Stimulated activated CD8-positive, alpha-beta memory T cell treated with anti-CD3 and anti-CD28 coated beads, Interleukin-12 subunit alpha, Interleukin-12 subunit beta, amount 100 ng/mL, for 4 hours (primary cell): ENCODE results near the gene NRXN3.

ENCODE experiments used
- DNase-seq: peaks from one replicate; pipeline ENCODE4 v3.0.0-alpha.2; 2020; ENCODE audit warnings: low read depth

The NRXN3 gene

GRCh38 chr14:79480212-79480611 is 1310.0 kb downstream of the NRXN3 start:
- DNase-seq: no peak

DNA sequence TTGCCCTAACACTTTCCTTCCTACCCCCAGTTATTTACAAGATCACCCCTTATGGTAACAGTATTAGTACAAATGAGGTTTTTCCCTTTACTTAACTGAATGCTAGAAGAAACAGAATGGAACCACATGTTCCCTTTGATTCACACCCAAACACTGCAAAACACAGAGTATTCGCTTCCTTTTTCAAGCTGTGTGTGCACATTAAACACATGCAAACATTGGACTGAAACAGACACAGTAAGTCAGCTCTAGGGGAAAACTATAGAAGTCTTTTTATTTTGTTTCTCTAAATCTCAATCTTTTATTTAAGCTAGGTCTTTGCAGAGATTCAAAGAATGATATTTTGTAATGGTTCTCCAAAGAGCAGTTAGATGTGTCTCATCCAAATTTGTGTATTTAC is 1312.7 kb downstream of the NRXN3 start:
- no peak for DNase-seq

GRCh38 chr14:79483477-79484388 is 1313.6 kb downstream of the NRXN3 start:
- no peak for DNase-seq

DNA sequence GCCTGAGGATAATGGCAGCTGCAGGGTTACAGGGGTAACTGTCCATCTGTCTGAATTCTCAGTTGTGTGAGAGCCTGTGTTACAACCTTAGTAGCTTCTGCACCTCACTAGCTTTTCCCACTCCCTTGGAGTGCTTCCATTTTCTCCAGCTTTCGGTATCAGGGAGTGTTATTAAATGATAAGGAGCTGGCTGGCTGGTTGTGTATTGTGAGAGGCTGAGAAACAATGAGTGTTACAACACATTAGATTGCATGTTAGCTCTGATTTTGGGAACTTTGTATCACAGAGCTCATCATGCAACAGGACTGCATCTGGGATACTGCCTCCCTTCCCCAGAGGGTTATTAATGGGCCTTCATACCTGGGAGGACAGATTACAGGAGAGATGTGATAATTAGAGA is 1317.5 kb downstream of the NRXN3 start:
- DNase-seq: no peak

- DNase-seq: no peak
These were observed 1321.0 kb downstream of the NRXN3 start for GRCh38 chr14:79491161-79491560.

- DNase-seq: no peak
These were observed 1323.0 kb downstream of the NRXN3 start for GRCh38 chr14:79493081-79493645.

- DNase-seq: no peak
These were observed 1326.5 kb downstream of the NRXN3 start for GRCh38 chr14:79496701-79497100.

GRCh38 chr14:79500489-79500888 is 1330.3 kb downstream of the NRXN3 start:
- no peak for DNase-seq

DNA sequence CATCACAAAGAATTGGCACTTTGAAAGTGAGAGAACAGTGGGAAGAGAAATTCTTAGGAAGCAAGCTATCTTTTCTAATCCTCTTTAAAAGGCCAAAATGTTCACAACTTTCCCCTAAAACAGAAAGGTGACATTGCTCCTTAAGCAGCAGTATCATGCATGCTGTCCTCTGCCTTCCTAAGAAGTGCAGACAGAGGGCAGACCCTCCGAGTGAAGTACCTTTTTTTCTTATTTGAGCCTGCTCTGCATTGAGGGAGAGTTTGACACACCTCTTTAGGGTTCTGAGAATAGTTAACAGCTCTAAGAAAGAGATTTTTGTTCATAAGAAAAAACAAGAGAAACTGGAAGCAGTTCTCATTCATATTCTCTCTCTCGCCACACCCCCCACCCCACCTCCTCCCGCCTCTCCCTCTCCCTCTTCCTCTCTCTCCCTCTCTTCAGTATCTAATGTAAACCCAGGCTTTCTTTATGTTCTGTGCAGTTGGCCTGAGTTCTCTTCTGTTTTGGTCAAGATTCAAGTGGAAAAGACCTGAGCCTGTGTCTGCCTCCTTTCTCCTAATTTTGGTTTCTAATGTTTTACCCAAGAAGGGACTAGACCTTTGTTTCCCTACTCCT is 1332.1 kb downstream of the NRXN3 start:
- DNase-seq: no peak

DNA sequence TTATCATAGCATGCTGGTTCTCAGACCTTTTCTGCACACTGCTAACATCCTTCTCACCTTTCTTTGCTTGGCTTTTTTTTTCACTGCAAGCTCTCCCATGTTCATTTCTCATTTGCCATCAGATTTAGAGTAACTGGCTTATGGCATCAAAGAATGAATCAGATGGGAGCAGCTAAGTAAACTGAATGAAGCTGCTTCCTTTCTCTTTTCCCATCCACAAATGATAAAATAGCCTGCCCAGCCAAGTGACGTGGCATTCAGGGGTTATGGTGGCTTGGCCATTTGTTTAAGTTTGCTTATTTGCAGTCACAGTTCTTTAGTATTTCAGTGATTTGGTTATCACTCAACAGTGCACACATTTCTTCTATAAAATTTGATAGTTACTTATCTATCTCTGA is 1332.6 kb downstream of the NRXN3 start:
- no peak for DNase-seq

DNA sequence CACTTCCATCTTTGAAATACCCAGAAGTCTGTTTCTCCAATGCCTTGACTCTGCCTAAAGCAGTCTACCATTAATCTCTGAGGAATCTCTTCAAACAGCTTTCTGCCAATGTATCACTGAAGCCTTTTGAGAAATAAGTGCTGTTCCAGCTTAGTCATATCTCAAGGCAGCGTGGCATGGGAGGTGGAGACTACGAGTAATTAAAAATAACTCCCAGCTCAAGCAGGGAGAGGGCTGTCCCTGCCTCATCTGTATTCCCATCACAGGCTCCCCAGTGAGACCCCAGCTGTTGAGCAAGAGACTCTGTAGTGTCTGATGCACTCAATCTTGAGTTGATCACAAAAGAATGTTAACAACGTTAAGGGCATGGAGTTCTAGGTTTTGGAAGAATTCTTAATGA is 1340.5 kb downstream of the NRXN3 start:
- DNase-seq: no peak

DNA sequence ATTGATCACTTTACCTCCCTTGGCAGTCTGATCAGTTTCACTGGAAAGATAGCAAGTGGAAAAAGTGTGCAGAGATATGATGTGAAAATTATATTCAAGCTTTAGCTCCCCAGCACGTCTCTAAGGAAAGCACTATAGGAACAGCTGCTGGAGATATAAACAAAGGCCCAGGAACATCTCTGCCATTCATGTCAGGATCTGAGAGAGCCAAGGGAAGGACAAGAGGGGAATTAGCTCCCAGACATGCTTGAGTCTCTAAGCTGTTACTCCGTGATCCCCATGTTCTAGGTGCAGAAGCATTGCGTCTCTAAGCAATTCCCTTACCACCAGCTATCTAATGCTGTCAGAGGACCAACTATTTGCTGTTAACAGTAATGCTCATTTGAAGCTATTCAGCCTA is 1341.0 kb downstream of the NRXN3 start:
- no peak for DNase-seq

GRCh38 chr14:79513446-79513845 is 1343.3 kb downstream of the NRXN3 start:
- no peak for DNase-seq

- no peak for DNase-seq
These were observed 1344.5 kb downstream of the NRXN3 start for GRCh38 chr14:79514700-79515099.

DNA sequence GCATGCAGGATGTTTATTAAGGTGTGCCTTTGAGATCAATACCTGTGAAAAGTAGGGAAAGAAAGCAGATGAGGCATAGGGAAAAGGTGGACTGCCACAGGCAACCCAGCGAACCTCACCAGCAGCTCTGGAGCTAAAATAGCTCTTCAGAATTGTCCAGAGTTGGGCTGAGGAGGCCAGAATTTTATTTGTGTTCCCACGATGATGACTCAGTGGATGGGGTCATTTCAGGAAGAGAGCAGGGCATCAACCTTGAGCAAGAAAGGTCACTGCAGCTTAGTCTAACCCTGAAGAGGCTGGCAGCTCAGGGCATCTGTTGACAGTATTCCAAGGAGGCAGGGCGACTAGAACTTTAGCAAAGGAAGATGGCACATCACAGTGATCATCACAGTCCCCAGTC is 1345.0 kb downstream of the NRXN3 start:
- no peak for DNase-seq

GRCh38 chr14:79516009-79516408 is 1345.8 kb downstream of the NRXN3 start:
- DNase-seq: no peak

DNA sequence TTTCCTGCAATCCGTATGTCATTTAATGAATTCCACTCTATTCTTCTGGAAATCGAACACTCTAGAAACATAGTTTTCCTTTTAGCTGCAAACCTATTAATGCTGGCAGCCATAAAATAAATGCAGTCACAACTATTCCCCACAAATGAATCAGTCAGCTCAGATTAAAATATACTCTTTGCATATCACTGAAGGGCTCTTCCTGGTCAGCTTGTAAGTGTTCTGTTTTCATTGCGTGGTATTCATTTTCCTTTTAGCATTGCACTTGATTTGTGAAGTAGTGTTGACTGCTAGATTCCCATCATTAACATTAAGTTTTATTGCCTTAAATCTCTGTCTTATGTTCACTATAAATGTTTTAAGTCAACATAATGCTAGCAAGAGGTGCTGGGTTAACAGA is 1355.2 kb downstream of the NRXN3 start:
- no peak for DNase-seq

DNA sequence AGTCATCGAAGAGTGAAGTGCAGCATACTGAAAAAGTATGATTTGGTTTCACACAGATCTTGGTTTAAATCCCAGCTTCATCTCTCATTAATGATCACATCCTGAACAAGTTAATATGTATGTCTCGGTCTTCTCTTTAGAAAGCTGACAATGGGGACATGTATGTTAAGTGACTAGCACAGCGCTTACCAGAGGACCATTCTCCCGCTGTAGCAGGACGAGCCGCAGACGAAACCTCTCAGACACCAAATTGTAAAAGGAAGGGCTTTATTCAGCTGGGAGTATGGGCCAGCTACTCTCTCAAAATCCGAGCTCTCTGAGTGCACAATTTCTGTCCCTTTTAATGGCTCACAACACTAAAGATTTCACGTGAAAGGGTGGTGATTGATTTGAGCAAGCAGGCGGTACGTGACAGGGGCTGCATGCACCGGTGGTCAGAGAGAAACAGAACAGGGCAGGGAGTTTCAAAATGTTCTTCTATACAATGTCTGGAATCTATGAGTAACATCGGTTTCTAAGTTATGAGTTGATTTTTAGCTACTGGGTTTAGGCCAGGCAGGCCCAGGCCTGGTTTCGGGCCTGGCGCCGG is 1358.7 kb downstream of the NRXN3 start:
- DNase-seq: no peak

DNA sequence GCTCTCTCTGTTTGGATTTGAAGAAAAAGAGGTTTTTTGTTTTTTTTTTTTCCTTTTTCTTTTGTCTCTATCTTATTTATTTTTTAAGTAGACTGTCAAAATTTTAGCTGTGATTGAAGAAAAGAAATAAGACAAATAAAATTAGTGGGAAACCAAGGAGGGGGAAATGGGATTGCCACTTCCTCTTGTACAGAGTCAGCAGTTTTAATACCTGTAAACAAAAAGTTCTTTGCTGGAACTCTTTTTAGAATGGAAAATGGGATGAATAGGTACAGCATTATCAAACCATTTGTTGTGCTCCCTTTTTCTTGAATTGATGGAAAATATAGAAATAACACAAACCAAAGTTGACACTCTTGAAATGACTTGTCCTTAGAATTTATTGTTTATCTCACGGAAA is 1360.4 kb downstream of the NRXN3 start:
- no peak for DNase-seq

DNA sequence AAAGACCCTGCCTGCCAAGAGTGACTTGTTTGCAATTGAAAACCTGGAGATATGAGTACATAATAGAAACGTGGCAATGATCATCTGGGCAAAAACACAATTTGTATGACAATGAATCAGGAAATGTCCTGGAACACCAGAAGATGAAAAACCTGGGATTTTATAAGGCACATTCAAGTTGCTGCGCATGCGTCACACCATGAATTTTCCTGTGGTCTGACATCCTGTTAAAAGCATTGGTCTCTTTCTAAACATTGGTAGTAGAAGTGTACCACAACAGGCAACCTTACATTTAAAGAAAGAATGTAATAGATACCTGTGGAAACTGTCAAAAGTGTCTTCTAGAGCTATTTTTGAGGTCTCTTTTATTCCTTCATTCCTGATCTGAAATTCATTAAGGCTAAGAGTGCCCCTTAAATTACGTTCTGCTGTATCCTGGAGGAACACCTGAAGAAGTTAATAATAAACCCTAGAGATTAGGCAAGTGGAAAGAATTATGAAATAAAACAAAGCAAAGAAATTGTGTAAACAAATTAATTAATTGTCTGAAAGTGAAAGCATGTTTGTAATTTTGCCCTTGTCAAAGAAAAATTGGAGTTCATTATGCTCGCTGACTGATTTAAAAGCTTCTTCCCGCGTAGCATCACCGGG is 1364.7 kb downstream of the NRXN3 start:
- DNase-seq: no peak

- no peak for DNase-seq
These were observed 1370.2 kb downstream of the NRXN3 start for GRCh38 chr14:79540394-79540793.

GRCh38 chr14:79542121-79542520 is 1371.9 kb downstream of the NRXN3 start:
- DNase-seq: no peak
